GOT3 (cell line): ENCODE results near the gene MRTFB.
"Not testable (repeated sequence)": the region's sequence is repeated elsewhere in the genome, so short reads cannot be mapped to it uniquely, and the experiment has no call there.

Experiments used
- DNase-seq: peaks from one replicate; lab custom pipeline; 2025; ENCODE audit warnings: mixed read lengths; lab: John Stamatoyannopoulos, UW

Gene MRTFB

GRCh38 chr16:14183962-14184361 is 112.8 kb downstream of the MRTFB start:
- DNase-seq = not testable (repeated sequence)

- DNase-seq = no peak
These were observed 115.1 kb downstream of the MRTFB start for GRCh38 chr16:14186007-14186794.

- no peak for DNase-seq
These were observed 115.7 kb downstream of the MRTFB start for GRCh38 chr16:14186795-14187221.

GRCh38 chr16:14187517-14188338 is 116.6 kb downstream of the MRTFB start:
- DNase-seq = no peak

GRCh38 chr16:14193316-14193871 is 122.3 kb downstream of the MRTFB start:
- no peak for DNase-seq

GRCh38 chr16:14194721-14195120 is 123.6 kb downstream of the MRTFB start:
- DNase-seq = no peak

- DNase-seq = no peak
These were observed 124.9 kb downstream of the MRTFB start for GRCh38 chr16:14196011-14196410.

- no peak for DNase-seq
These were observed 125.4 kb downstream of the MRTFB start for GRCh38 chr16:14196539-14196938.

- DNase-seq = no peak
These were observed 126.9 kb downstream of the MRTFB start for GRCh38 chr16:14198012-14198411.

- DNase-seq = no peak
These were observed 127.5 kb downstream of the MRTFB start for GRCh38 chr16:14198572-14198971.

GRCh38 chr16:14199199-14199598 is 128.1 kb downstream of the MRTFB start:
- no peak for DNase-seq

GRCh38 chr16:14199624-14200023 is 128.5 kb downstream of the MRTFB start:
- DNase-seq = no peak

GRCh38 chr16:14202095-14202494 is 131.0 kb downstream of the MRTFB start:
- no peak for DNase-seq

GRCh38 chr16:14202697-14203096 is 131.6 kb downstream of the MRTFB start:
- no peak for DNase-seq

GRCh38 chr16:14203166-14203565 is 132.0 kb downstream of the MRTFB start:
- DNase-seq = no peak

GRCh38 chr16:14205666-14206065 is 134.5 kb downstream of the MRTFB start:
- no peak for DNase-seq

GRCh38 chr16:14211856-14212543 is 140.9 kb downstream of the MRTFB start:
- no peak for DNase-seq

GRCh38 chr16:14215941-14216340 is 144.8 kb downstream of the MRTFB start:
- DNase-seq = no peak

- DNase-seq = no peak
These were observed 148.9 kb downstream of the MRTFB start for GRCh38 chr16:14219983-14220382.

- DNase-seq = no peak
These were observed 152.5 kb downstream of the MRTFB start for GRCh38 chr16:14223632-14224031.

GRCh38 chr16:14225457-14225856 is 154.3 kb downstream of the MRTFB start:
- no peak for DNase-seq
